Measurements from ENCODE around the gene CALN1.

- no peak for TF ChIP-seq ZNF302 (tag by site-specific recombination; IDR thresholded peaks at IDR 0.05; ENCODE audit: low read depth)
- TF ChIP-seq KLF16 (tag by site-specific recombination; IDR thresholded peaks at IDR 0.05) = no peak
- no peak for TF ChIP-seq REST (tag by site-specific recombination; IDR thresholded peaks at IDR 0.05)
- no peak for TF ChIP-seq ZNF843 (tag by site-specific recombination; IDR thresholded peaks at IDR 0.05)
- TF ChIP-seq CTCF (tag by site-specific recombination; IDR thresholded peaks at IDR 0.05) = no peak
- TF ChIP-seq ZNF362 (tag by site-specific recombination; IDR thresholded peaks at IDR 0.05) = no peak
- TF ChIP-seq ZFHX2 (tag by site-specific recombination; conservative IDR thresholded peaks at IDR 0.05) = no peak
- TF ChIP-seq IKZF3 (tag by site-specific recombination; IDR thresholded peaks at IDR 0.05) = no peak
- TF ChIP-seq ZFP41 (tag by site-specific recombination; IDR thresholded peaks at IDR 0.05; ENCODE audit: borderline replicate concordance) = no peak
- no peak for TF ChIP-seq ZNF121 (tag by site-specific recombination; IDR thresholded peaks at IDR 0.05)
- TF ChIP-seq YY1 (tag by site-specific recombination; IDR thresholded peaks at IDR 0.05) = no peak
Observed at GRCh38 chr7:72416846-72417245, 4.7 kb upstream of the CALN1 start.
